ENCODE results near the gene CSTPP1.

DNA sequence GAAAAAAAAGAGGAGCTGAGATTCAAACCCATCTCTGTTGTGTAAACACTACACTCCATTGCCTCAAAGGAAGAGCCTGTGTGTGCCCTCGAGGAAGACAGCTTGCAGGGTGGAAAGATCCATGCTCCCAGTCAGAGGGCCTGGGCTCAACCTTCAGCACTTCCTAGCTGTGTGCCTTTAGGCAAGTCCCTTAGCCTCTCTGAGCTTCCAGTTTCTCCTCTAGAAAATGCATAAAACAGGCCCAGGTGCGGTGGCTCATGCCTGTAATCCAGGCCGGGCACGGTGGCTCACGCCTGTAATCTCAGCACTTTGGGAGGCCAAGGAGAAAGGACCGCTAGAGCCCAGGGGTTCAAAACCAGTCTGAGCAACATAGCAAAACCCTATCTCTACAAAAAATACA is 244.7 kb downstream of the CSTPP1 start:
- no peak for TF ChIP-seq POLR2AphosphoS5 (IDR thresholded peaks at IDR 0.05)
- no peak for TF ChIP-seq POLR2A (IDR thresholded peaks at IDR 0.05)
- TF ChIP-seq CTCF (IDR thresholded peaks at IDR 0.05), result no peak
